GM18507 (cell line): ENCODE results near the gene MAPT.

Experiments
- DNase-seq: peaks from one replicate; pipeline ENCODE4 v3.0.0; 2011; ENCODE audit warnings: low read depth; ENCODE audit not compliant: insufficient read length; ENCODE audit errors: extremely low spot score
- FAIRE-seq: peaks from 2 replicates; lab custom pipeline; 2011; peaks lifted over from hg19 to GRCh38; lab: Jason Lieb, UNC

The MAPT gene

GRCh38 chr17:46057366-46057765, 163.0 kb downstream of the MAPT start:
- FAIRE-seq = no peak
- DNase-seq = no peak

DNA sequence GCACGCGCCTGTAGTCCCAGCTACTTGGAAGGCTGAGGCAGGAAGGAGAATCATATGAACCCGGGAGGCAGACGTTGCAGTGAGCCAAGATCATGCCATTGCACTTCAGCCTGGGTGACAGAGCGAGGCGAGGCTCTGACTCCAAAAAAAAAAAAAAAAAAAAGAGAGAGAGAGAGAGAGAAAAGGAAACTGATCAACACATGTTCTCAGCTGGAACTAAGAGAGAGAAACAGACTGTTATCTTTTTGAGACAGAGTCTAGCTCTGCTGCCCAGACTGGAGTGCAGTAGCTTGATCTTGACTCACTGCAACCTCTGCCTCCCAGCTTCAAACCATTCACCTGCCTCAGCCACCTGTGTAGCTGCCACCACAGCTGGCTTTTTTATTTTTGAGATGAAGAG, 165.1 kb downstream of the MAPT start:
- DNase-seq = no peak
- FAIRE-seq = no peak

GRCh38 chr17:46060461-46060860, 166.1 kb downstream of the MAPT start:
- DNase-seq = no peak
- FAIRE-seq = no peak

GRCh38 chr17:46061435-46061834, 167.1 kb downstream of the MAPT start:
- DNase-seq (no peak), FAIRE-seq (no peak)

DNA sequence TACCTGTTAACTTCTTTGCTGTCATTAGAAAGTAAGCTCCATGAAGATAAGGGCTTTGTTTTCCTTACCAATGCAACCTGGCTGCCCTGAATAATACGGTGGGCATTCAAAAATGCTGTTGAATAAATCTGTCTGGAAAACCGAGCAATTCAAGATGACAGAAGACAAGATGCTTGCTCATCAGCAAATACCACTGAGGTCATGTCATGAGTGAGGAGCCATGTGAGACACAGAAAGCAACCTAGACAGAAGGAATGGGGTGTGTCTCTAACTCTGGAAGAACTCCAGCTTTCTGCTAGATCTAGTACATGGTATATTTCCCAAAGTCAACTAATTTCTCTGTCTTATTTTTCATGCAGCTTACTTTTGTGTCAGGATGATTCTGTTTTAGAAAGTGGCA, 168.9 kb downstream of the MAPT start:
- no peak for FAIRE-seq
- no peak for DNase-seq

- DNase-seq = no peak
- no peak for FAIRE-seq
These were observed 170.1 kb downstream of the MAPT start for GRCh38 chr17:46064460-46064859.

DNA sequence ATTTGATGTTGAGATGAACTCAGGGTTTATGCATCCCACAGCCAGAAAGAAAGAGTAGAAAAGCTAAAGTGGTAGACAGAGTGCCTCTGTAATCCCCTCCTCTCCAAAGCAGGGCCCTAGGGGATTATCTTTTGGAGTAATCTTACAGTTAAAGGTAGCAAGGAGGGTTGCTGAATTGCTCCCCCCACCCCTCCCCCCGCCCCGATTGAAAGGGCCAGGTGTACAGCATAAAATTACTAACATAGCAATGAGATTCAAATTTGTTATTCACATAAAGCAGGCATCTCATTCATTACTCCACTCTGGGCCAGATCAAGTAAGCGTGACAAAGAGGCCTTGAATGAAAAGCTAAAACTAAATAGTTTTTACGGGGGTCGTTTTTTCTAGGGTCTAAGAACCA, 177.4 kb downstream of the MAPT start:
- no peak for FAIRE-seq

DNA sequence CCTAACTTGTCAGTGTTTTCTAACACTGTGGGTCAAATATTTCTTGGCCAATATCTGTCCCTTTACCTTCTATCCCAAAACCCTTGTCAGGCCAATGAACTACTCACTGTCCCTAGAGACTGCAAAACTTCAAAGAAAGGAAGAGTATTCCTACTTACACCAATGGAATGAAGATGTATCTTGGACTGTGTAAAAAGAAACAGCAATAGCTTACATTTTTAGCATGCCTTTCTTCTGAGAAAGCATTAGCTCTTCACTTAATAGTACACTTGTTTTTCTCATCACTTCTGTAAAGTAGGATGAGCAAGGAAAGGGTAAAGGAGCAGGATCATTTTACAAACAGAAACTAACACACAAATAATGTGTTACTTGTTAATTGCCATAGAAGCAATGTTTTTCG, 178.6 kb downstream of the MAPT start:
- FAIRE-seq = no peak

More for the DNA sequence above, 177.4 kb downstream of the MAPT start:
- no peak for DNase-seq

GRCh38 chr17:46074540-46074939, 180.2 kb downstream of the MAPT start:
- FAIRE-seq (no peak), DNase-seq (no peak)

More for the DNA sequence above, 178.6 kb downstream of the MAPT start:
- DNase-seq = no peak
